HG03045 (cell line): ENCODE results near the gene TIMM22.
"Not testable (repeated sequence)": the region's sequence is repeated elsewhere in the genome, so short reads cannot be mapped to it uniquely, and the experiment has no call there.

Experiments
- ATAC-seq: cut with Tn5 transposase; IDR thresholded peaks from one replicate; pipeline ENCODE4 v1.9.1; 2021; ENCODE audit warnings: mild to moderate bottlenecking, moderate library complexity; ENCODE audit not compliant: unreplicated experiment

The TIMM22 gene

GRCh38 chr17:1037238-1037879 lies 40.4 kb downstream of the TIMM22 start:
- no peak for ATAC-seq

- ATAC-seq: no peak
Observed at GRCh38 chr17:1038459-1039122, 41.7 kb downstream of the TIMM22 start.

GRCh38 chr17:1039123-1039507 lies 42.2 kb downstream of the TIMM22 start:
- no peak for ATAC-seq

- ATAC-seq: no peak
Observed at GRCh38 chr17:1039511-1040215, 42.7 kb downstream of the TIMM22 start.

- ATAC-seq: no peak
Observed at GRCh38 chr17:1040216-1040600, 43.3 kb downstream of the TIMM22 start.

- ATAC-seq: no peak
Observed at GRCh38 chr17:1041746-1042145, 44.8 kb downstream of the TIMM22 start.

GRCh38 chr17:1042486-1042885 lies 45.6 kb downstream of the TIMM22 start:
- no peak for ATAC-seq

GRCh38 chr17:1043601-1044251 lies 46.8 kb downstream of the TIMM22 start:
- no peak for ATAC-seq

GRCh38 chr17:1044387-1045009 lies 47.6 kb downstream of the TIMM22 start:
- not testable (repeated sequence) for ATAC-seq

- ATAC-seq: no peak
Observed at GRCh38 chr17:1045456-1045855, 48.5 kb downstream of the TIMM22 start.

- no peak for ATAC-seq
Observed at GRCh38 chr17:1047177-1047878, 50.4 kb downstream of the TIMM22 start.

GRCh38 chr17:1047879-1048470 lies 51.0 kb downstream of the TIMM22 start:
- no peak for ATAC-seq

GRCh38 chr17:1048516-1049115 lies 51.7 kb downstream of the TIMM22 start:
- ATAC-seq: not testable (repeated sequence)

GRCh38 chr17:1049446-1050225 lies 52.7 kb downstream of the TIMM22 start:
- ATAC-seq: no peak

GRCh38 chr17:1050246-1050995 lies 53.5 kb downstream of the TIMM22 start:
- ATAC-seq: no peak

- no peak for ATAC-seq
Observed at GRCh38 chr17:1050996-1051925, 54.3 kb downstream of the TIMM22 start.
